Skin of body (tissue), 2 donors: ENCODE data around the gene CCDC188. TPM values are rescaled to one million over a fixed set of nuclear protein-coding genes. Genes with fewer than 3 reads are reported as not detected.
"Not testable (repeated sequence)": the region's sequence is repeated elsewhere in the genome, so short reads cannot be mapped to it uniquely, and the experiment has no call there.

Experiments
- DNase-seq: peaks from one replicate; lab custom pipeline; 2025; lab: John Stamatoyannopoulos, UW
- total RNA-seq: library from RNA; depleted of rRNA; stranded (reverse); fragments of >200 nt; gene quantifications from one replicate; pipeline ENCODE4 v1.2.3, GENCODE V29; 2014

CCDC188 gene
- total RNA-seq, 1 donor from 2014 or later: 1.2 TPM

DNA sequence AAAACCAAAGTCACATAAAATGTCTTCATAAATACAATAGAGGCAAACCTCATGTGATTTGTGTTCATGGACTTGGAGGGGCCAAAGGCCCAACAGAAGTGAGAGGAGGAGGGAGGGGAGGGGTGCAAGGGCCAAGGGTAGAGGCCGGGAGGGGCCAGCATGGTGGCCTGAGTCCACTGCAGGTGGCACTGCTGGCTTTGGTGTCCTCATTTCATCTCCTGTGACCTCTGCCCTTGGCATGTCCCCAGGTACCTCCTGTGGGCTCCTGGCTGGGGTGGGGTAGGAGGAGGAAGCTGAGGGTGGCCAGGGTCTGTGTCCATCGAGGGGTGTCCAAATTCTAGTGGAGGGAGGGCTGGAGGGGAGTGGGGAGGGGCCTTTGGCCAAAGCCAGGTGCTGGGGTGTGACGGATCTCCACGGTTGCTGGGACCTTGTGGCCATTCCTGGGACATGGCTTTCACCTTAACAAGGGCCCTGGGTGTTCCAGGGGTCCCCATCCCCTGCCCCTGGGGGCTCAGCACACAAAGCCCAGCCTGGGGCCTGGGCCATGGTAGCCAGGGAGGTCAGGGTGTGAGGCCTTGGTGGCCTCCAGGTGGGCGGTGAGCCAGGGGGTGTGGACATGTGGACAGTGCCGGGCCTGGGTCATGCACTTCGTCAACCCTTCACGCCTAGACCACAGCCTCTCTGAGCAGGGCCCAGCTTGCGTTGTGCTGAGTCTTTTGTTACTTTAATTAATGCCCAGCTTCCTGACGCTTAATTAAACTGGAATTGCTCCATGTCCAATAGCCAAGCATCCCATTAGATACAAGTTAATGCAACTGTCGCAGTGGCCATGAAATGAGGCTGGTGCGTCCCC lies 20.7 kb upstream of the CCDC188 start:
- DNase-seq: no peak

DNA sequence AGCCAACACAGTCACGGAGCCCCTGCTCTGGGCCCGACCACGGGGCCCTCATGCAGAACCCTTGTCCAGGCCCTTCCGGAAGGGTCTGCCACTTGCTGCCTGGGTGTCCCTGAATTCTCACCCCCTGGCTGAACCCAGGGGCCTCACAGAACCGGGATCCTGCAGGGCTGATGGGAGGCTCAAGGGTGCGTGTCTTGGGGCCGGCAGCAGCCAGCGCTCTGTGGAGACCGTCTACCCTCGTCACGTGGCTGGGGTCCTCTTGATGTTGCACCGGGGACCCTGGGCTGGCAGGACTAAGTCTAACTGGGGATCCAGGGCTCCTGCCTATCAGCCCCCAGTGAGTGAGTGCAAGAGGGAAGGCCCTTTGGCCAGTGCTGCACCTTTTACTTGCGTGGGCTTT lies 19.3 kb upstream of the CCDC188 start:
- no peak for DNase-seq

DNA sequence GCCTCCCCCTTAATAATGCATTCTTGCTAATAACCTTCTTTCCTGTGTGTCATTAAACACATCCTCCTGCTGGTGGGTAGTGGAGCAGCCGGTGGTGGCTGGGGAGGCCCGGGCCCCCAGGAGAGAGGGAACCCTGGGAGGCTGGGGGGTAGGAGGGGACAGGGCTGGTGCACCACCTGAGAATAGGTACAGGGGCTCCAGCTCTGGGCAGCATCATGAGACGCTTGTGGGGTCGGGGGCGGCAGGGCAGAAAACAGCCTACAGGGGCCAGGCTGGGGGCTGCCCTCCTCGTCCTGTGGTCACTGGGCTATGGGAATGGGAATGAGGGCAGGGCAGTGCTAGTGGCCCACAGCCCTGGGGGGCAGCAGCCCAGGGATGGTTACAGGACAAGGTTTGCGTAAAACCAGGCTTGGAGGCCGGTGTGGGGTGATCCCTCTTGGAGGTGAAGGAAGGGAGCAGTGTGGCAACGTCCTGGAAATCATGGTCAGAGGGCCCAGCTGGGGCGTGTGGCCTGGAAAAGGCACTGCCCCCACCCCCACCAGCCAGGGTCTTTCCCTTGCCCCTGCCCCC lies 18.5 kb upstream of the CCDC188 start:
- no peak for DNase-seq

DNA sequence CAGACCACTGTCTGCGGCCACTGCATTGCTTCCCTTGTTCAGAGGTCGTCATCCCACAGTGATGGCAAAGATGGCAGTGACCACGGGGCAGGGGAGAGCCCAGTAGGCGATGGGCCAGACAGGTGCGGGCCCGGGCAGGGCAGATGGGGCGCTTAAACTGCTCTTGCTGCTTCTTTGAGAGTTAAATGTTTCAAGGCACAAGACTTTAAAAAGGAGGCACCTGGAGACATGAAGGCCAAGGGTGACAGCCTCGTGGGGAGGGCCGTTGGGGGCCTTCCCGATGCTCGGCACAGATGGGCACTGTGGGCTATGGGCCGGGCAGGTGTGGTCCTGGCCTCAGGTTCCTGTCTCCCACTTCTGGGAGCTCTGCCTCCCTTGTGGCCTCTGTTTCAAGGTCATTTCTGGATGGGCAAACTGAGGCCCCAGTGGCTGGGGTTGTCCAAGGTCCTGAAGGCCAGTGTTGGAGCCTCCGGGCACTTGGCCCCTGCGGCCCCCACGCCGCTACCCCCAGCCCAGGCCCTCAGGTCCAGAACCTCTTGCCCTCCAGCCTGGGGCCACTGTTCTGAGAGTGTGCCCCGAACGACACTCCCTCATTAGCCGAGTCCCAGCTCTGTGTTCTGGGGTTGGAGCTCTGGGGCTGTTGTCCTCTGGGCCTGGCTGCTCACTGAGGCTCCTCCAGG lies 16.9 kb upstream of the CCDC188 start:
- no peak for DNase-seq

GRCh38 chr22:20166703-20167102 lies 15.8 kb upstream of the CCDC188 start:
- DNase-seq: no peak

GRCh38 chr22:20165913-20166312 lies 15.1 kb upstream of the CCDC188 start:
- no peak for DNase-seq

- no peak for DNase-seq
Measured at GRCh38 chr22:20165421-20165820, 14.6 kb upstream of the CCDC188 start.

DNA sequence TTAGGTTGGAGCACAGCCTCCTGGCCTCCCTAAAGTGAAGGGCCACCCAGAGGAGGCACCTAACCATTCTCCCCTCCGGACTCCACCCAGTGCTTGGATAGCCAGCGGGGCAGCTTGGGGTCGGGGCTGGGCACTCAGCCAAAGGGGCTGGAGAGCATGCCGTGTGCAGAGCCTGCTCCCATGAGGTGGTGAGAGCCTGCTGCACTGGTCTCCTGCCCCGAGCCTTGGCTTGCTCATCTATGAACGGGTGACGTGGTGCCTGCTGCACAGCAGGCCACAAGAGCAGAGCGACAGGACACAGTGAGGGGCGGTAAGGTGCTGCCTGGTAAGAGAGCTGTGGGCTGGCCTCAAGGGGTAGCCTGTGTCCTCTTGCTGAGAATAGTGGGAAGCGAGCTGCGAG lies 14.0 kb upstream of the CCDC188 start:
- no peak for DNase-seq

GRCh38 chr22:20160041-20160440 lies 9.2 kb upstream of the CCDC188 start:
- no peak for DNase-seq

GRCh38 chr22:20159531-20159930 lies 8.7 kb upstream of the CCDC188 start:
- not testable (repeated sequence) for DNase-seq

DNA sequence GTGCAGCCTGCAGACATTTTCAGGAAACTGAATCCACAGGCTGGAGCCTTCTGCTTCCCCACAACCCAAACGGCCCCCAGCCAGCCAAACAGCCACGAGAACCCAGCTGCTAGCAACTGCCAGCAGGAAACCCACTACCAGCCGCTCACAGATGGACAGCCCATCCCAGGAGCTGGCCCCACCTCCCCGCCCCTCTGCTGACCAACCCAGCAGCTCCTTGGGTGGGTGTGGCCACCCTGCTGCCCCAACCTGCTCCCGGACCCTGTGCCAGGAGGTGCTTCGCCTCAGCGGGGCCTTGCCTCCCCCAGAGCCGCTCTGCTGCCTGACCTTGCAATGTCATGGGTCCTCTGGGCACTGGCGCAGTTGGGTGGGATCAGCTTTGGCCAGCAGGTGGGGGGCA lies 8.2 kb upstream of the CCDC188 start:
- DNase-seq: no peak

DNA sequence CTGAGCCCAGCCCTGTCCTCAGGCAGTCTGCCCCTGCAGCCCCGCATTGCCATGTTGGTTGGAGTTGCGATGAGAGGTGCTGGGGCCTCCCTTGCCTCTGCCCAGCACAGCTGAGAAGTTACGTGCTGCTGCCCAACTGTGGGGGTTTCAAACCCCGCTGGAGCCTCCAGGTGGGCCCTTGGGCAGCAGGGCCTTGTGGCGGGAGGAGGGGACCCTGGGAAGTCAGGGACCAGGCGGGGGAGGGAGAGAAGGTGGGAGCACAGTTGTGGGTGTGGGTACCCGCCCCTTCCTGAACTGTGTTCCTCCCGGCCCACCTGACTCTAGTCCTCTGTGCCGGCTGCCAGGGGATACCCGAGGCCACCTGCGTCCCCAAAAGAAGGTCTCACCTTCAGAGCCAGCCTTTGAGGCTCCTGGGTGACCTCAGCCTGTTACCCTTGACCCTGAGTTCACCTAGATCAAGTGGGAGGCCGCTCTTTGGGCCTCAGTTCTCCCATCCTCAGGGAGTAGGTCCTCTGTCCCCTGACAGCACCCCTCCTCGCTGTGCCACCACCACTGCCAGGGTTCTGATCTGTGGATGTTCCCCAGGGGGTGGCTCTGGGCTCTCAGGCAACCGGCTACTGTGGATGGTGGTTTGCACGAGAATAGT lies 7.7 kb upstream of the CCDC188 start:
- no peak for DNase-seq

- no peak for DNase-seq
Measured at GRCh38 chr22:20157430-20158183, 6.8 kb upstream of the CCDC188 start.

- peak; percentile 69 for DNase-seq
Measured at GRCh38 chr22:20156611-20157429, 6.0 kb upstream of the CCDC188 start.

GRCh38 chr22:20156042-20156389 lies 5.2 kb upstream of the CCDC188 start:
- DNase-seq: no peak

- peak; percentile 22 for DNase-seq
Measured at GRCh38 chr22:20155330-20156041, 4.6 kb upstream of the CCDC188 start.

- DNase-seq: no peak
Measured at GRCh38 chr22:20154602-20155187, 3.8 kb upstream of the CCDC188 start.

- no peak for DNase-seq
Measured at GRCh38 chr22:20153945-20154344, 3.1 kb upstream of the CCDC188 start.

- no peak for DNase-seq
Measured at GRCh38 chr22:20152464-20152890, 1.6 kb upstream of the CCDC188 start.

- no peak for DNase-seq
Measured at GRCh38 chr22:20151276-20151588, 377 bp upstream of the CCDC188 start.
